Transverse colon (tissue), 4 donors: ENCODE measurements around the gene HES3.

Source experiments
- CTCF ChIP-seq, 5 experiments: fragments of 200-600 bp in 3 of 5; fragments of 450-650 bp in 2 of 5; sonication (generic) in 3 of 5; IDR thresholded peaks; 1 replicate in 2 of 5; 2 replicates in 3 of 5; pipeline ENCODE4 v1.5.1; 2016 to 2017; ENCODE audit warnings: antibody characterized with exemption in 5 of 5, inconsistent platforms in 3 of 5, mild to moderate bottlenecking in 2 of 5, moderate library complexity in 1 of 5
- POLR2A ChIP-seq: fragments of 450-650 bp; IDR thresholded peaks from one replicate; pipeline ENCODE4 v1.6.1; 2016; ENCODE audit warnings: antibody characterized with exemption, mild to moderate bottlenecking, moderate library complexity
- POLR2AphosphoS5 ChIP-seq, 3 donors: sonication (generic); formaldehyde crosslinking; IDR thresholded peaks; one replicate each; pipeline ENCODE4 v1.6.1; 2016; ENCODE audit warnings: antibody characterized with exemption in 3 of 3

GRCh38 chr1:6234502-6235295 lies 9.3 kb upstream of the HES3 start:
- TF ChIP-seq CTCF (IDR thresholded peaks at IDR 0.05) (no peak), POLR2A (no peak), POLR2AphosphoS5 (IDR thresholded peaks at IDR 0.05) (no peak)
